Activated naive CD4-positive, alpha-beta T cell treated with Interleukin-2 at 50 U/mL for 16 hours (primary cell): Measurements from ENCODE around the gene AK8.
"Not testable (repeated sequence)": the region's sequence is repeated elsewhere in the genome, so short reads cannot be mapped to it uniquely, and the experiment has no call there.

Source experiments
- DNase-seq: peaks from one replicate; pipeline ENCODE4 v3.0.0-alpha.2; 2020

The AK8 gene

GRCh38 chr9:132795511-132796303 lies 82.4 kb downstream of the AK8 start:
- DNase-seq, result no peak

- no peak for DNase-seq
Observed at GRCh38 chr9:132794730-132795380, 83.2 kb downstream of the AK8 start.

DNA sequence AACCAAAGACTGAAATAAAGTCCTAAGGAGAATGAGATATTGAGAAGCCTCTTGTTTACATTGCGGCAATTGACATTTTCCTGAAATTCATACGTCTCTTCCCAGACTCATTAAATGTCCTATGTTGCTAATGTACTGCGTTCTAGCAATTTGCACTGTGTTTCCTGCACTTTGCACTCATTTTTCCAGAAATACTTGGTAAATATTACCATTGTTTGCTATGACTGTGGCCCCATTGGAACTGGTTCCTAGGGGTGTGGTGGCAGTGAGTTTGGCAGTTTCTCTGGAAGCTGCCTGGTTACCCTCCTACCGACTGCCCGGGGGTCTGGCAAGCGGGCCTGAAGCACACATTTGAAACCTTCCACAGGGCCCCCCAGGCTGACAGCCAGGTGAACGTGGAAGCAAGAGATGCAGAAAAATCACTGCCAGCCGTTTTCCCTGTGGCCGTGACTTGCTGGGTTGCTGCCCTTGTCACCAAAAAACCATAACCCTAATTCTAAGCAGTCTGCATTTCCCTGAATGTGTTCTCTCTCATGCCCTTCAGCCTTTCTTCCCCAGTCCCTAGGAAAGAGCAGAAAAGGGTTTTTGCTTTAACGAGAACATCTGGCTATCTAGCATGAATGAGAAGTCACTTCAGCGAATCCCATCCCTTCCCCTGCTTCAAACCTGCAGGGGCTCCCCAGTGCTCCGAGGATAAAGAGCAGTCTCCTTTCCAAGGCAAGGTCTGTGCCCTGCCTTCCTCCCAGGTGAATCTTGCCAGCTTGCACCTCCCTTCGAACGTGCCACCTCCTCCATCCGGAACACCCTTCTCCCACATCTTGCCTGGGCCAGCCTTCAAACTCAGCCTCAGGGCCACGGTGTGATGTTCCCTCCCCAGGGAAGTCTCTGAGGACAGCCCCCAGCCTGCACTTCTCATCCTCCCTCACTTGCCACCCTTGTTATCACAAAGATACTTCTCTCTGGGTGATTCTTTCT lies 84.2 kb downstream of the AK8 start:
- no peak for DNase-seq

GRCh38 chr9:132792547-132792946 lies 85.5 kb downstream of the AK8 start:
- no peak for DNase-seq

GRCh38 chr9:132791699-132792240 lies 86.3 kb downstream of the AK8 start:
- no peak for DNase-seq

GRCh38 chr9:132789719-132790118 lies 88.4 kb downstream of the AK8 start:
- no peak for DNase-seq

DNA sequence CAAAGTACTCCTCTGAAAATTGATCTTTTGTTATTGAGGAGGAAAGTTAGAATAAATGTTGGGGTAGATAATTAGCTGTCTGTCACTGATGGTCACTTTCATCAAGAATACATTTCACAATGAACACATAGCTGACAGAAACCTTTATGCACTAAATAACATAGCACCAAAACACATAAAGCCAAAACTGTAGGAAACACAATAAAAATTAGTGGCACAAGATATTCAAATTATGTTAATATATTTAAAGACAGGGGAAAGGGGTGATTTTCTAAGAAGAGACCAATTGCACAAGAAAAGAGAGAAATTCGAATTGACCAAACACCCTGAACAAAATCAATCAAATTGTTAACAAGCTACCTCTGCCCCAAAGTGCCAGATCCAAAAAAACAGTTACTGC lies 89.7 kb downstream of the AK8 start:
- no peak for DNase-seq

DNA sequence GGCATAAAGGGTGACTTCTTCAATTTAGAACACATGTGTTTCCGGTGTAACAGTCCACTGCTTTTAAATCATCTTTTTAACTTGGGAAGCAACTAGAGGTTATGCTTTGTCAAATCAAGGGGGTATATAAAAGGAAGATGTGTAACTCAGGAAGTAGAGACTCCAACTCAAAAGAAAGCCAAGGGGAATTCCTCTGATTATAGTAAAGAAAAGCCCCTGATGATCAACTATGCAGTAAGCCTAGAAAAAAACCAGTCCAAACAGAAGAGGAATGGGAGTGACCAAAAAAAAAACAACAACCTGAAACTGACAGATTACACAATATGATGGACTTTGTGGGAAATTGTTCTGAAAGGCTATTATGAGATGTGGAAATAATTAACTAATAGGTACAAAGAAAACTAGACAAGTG lies 90.3 kb downstream of the AK8 start:
- no peak for DNase-seq

DNA sequence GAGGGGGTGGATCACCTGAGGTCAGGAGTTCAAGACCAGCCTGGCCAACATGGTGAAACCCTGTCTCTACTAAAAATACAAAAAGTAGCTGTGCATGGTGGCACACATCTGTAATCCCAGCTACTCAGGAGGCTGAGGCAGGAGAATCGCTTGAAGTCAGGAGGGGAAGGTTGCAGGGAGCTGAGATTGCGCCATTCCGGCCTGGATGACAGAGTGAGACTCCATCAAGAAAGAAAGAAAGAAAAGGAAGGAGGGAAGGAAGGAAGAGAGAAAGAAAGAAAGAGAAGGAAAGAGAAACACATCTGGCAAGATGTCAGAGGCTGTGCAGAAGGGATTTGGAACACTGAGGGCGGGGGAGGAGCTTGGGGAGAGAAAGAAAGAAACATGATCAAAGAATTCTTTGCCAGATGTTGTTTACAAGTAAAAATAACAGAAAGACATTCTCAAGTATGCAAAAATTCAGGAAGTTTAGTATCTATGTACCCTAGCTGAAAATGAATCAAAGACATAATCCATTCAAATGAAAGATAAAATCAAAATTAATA lies 93.7 kb downstream of the AK8 start:
- no peak for DNase-seq

GRCh38 chr9:132783006-132783405 lies 95.1 kb downstream of the AK8 start:
- no peak for DNase-seq

DNA sequence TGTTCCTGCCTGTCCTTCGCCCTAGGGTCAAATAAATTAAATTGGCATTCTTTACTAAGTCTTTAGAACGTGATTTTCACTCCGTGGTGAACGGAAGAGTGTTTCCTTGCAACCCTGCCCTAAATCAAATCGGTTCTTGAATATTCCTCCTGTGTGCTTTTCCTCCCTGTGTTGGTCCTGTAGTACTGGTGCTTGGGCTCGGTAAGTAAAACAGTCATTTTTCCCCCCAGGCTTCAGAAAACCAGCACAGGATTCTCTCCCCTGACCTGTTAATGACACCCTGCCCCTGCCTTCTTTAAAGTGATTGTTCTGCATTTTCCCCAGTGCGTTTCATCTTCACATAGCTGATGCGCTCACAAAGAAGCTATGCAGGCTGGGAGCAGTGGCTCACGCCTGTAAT lies 96.0 kb downstream of the AK8 start:
- no peak for DNase-seq

- DNase-seq, result no peak
Observed at GRCh38 chr9:132780230-132781007, 97.7 kb downstream of the AK8 start.

- no peak for DNase-seq
Observed at GRCh38 chr9:132776891-132777290, 101.2 kb downstream of the AK8 start.

- DNase-seq, result no peak
Observed at GRCh38 chr9:132776268-132776667, 101.8 kb downstream of the AK8 start.

GRCh38 chr9:132775720-132776119 lies 102.4 kb downstream of the AK8 start:
- no peak for DNase-seq

DNA sequence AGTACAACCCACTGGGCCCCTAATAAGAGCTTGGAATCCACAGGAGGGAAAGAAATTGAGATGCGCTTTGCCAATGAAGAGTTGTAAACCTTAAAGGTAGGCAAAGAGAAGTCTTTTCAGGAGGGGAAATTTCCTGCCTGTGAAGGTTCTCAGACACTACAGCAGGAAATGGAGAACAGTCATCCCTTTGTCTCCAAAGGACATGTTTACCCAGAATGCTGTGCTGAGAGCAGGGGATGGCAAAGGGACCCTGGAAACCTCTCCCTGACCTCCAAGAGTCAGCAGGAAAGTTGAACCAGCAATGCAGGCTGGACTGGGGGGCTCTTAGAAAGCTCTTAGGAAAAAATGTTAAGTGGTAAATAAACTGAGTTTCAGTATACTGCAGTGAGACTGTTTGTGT lies 103.2 kb downstream of the AK8 start:
- DNase-seq, result no peak

- DNase-seq, result no peak
Observed at GRCh38 chr9:132773764-132774339, 104.2 kb downstream of the AK8 start.

GRCh38 chr9:132773093-132773492 lies 105.0 kb downstream of the AK8 start:
- DNase-seq, result no peak

DNA sequence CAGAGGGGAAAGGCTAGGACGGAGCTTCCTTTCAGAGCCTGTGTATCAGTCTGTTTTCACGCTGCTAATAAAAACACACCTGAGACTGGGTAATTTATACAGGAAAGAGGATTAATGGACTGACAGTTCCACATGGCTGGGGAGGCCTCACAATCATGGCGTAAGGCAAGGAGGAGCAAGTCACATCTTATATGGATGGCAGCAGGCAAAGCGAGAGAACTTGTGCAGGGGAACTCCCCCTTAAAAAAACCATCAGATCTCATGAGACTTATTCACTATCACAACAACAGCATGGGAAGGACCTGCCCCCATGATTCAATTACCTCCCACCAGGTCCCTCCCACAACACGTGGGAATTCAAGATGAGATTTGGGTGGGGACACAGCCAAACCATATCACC lies 106.3 kb downstream of the AK8 start:
- not testable (repeated sequence) for DNase-seq

DNA sequence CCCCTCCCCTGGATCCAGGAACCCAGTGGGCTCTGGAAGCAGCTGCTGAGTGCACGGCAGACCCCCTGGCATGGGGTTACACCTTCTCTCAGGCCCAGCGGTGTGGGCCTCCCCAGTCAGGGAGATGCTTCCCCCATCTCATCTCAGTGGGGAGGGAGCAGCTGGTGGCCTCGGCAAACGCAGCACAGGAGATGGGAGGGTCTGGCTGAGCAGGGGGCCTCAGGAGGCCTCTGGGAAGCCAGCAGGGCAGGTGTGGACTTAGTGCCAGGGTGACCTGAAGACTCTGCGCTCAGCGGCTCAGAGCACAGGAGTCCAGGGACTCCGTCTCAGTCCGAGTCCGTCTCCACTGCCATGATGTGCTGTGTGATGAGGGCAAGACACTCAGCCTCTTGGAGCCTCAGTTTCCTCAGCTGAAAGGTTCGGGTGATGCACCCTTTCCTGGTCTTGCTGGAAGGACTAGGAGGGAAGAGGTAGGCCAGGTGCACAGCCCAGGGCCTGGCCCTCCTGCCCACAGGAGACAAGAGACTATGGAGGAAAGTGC lies 107.2 kb downstream of the AK8 start:
- no peak for DNase-seq
